Measurements from ENCODE around the gene LGALS9.

GRCh38 chr17:27670791-27671590 is 40.0 kb downstream of the LGALS9 start:
- TF ChIP-seq CTCF (IDR thresholded peaks at IDR 0.05): no peak
- no peak for TF ChIP-seq POLR2A (IDR thresholded peaks at IDR 0.05)

Measured in body of pancreas (tissue), 4 donors.